Activated naive CD4-positive, alpha-beta T cell treated with Interleukin-2 at 50 U/mL for 16 hours (primary cell): ENCODE measurements around the gene MGAT4A.
"Not testable (repeated sequence)": the region's sequence is repeated elsewhere in the genome, so short reads cannot be mapped to it uniquely, and the experiment has no call there.

Experiments
- DNase-seq: peaks from one replicate; pipeline ENCODE4 v3.0.0-alpha.2; 2020

MGAT4A gene

DNA sequence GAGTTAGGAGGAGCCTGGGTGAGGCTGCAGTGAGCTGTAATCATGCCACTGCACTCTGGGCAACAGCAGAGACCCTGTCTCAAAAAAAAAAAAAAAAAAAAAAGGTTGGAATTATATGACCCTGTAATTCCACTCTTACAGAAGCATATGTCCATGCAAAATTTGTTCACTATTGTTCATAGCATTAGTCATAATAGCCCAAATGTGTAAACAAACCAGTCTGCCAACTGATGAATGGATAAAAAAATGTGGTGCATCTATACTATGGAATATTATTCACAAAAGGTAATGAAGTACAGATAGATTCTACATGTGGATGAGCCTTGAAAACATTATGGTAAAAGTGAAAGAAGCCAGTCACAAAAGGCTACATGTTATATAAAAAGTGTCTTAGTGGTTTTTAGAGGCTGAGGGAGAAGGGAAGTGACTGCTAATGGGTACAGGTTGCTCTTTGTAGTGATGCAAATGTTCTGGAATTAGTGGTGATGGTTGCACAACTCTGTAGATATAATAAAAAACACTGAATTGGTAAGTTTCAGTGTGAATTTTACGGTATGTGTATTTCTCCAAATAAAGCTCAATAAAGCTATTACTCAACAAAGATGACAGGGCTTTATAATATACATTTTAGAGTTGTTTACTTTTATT, 132.0 kb downstream of the MGAT4A start:
- no peak for DNase-seq

DNA sequence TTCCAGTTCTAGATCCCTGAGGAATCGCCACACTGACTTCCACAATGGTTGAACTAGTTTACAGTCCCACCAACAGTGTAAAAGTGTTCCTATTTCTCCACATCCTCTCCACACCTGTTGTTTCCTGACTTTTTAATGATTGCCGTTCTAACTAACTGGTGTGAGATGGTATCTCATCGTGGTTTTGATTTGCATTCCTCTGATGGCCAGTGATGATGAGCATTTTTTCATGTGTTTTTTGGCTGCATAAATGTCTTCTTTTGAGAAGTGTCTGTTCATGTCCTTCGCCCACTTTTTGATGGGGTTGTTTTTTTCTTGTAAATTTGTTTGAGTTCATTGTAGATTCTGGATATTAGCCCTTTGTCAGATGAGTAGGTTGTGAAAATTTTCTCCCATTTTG, 136.3 kb downstream of the MGAT4A start:
- not testable (repeated sequence) for DNase-seq

DNA sequence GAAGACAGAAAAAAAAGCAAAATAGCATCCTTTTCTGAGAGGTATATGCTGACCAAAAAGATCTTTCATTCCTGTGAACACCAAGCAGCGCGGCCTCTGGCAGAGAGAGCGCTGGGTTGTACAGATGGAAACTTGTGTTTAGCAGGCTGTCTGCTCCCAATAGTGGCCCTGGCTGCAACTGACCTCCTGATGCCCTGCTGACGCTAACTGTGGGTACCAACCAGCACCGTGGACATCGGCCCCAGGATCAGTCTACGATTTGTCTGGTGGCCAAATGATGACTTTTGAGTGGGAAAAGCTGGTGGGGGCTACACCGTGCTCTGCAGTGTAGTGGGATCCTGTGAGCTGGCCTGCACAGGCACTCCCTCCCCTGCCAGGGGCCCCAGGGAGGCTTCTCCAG, 138.4 kb downstream of the MGAT4A start:
- no peak for DNase-seq

DNA sequence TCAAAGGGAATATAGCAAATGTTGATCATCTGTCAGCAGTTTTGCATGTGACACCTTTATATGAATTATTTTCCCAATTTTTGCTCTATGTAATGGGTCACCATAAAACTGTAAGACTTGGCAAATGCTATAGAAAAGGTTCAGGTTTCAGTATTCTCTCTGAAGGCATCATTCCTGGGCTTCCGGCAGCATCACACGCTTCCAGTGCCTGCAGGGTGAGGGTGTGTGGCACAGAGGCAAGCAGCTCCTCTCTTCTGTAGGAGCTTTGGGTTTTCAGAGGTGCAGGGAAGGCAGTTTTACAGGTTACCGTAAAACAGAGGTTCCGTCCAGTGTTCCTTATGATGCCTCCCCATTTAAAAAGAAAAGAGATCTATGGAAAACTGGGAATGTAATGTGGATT, 141.4 kb downstream of the MGAT4A start:
- no peak for DNase-seq

DNA sequence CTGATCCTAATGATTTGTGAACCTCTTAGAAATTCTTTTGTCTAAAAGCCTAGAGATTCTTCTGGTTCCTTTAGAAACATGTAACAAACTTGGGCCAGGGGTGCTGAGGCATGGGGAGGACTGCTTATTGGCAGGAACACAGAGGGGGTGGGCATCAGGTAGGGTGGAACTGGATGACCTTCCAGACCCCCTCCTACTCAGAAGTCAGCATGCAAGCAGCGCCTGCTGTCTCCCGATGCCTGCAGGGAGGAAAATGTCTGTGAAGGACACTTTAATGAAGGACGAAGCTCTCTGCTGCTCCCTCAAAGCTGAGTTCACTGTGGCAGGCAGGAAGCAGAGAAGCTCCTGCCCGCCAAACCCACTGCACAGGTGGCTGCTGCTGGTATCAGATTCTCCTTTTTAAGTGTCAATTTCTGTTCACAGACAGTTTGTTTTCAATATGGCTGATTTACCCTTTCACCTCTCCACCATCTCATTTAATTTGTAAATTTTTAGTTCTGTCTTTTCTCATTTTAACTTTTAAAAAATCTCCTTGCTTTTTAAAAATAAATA, 142.0 kb downstream of the MGAT4A start:
- DNase-seq = no peak

DNA sequence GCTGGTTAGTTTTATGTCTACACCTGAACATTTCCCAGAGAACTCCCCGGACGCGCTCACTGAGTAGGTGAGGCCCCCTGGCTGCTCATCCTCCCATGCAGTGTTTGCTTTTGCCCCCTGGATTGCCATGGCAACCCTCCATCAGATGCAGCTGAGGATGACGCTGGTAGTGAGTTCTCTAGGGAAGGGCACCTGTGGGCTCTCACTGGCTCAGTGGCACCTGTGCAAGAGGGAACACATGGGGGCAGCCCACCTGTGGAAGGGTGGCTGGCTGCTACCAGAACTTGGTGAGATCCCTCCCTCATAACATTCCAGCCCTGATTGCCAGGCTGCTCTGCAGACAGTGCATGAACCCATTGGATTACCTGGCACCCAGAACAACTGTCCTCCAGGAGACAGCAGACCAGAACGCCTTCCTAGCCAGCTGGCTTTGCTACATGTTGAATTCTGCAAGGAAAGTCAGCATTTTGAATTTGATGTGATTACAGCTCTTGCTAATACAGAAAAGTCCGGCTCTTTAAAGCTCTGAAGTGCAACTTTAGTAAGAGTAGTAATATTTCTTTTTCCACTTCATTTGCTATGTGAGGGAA, 144.3 kb downstream of the MGAT4A start:
- DNase-seq = no peak

DNA sequence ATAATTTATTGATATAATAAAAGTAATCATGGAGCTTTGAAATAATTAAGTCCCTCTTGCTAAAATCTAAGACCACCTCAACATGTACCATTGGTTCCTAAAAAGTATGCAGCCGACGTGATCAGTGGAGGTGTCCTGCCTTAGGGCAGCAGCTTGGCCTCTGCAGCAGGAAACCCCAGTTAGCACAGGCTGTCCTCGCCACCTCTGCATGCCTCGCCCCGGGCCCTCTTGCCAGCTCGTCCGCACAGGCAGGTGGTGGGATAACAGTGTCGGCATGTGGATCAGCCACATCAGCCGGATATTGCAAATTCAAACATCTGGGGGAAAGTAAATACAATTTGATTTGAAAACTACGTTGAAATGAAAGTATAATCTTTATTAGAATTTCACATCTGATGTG, 145.5 kb downstream of the MGAT4A start:
- no peak for DNase-seq

DNA sequence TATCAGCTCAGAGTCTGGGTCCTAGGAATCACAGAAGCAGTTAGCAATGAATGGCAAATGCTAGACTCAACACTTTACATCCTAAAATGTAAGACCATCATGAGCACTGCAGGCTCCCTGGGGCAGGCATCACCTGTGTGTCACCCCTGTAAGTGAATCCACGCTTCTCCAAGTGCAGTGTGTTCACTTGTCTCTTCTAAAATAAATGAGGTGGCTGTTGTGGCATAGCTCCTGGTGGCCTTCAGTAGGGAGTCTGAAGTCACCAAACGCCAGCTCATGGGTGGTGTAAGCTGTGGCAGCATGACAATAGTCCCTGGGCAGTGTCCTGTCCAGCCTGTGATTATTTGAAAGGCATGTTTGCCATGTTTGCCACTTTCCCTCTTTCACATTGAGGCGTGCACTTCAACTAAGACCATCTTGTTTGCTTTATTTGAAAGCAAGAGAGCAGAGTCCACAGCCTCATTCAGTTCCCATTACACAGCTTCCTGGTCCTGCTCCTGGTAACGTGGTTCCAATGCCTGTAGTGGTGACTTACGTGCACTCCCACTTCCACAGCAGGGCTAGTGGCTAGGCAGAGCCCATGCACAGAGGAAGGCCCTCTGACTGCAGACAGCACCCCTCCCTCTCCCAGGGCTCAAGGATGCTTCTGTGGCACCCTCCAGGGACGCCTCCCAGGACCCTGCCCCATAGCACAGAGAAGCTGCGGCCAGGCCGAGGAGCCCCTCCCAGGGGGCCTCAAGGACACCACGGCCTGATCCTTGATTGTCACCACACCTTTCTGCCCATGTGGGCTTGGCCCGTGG, 146.9 kb downstream of the MGAT4A start:
- no peak for DNase-seq

DNA sequence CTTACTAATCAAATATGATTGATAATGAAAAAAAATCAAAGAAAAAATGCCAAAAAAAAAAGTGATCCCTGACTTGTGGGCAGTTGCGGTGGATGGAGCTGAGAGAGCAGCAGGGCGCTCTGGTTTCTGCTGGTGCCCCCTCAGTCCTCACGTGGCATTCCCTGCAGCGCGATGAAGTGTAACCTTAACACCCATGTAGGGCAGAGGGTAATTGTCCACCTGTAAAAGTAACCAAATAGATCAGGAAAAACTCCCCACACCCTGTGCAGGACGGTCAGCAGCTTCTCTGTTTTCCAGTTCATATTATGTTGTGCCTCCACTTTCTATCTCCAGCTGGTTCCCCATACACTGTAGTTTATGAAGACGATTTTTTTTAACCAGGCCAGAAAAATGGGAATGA, 147.7 kb downstream of the MGAT4A start:
- no peak for DNase-seq

DNA sequence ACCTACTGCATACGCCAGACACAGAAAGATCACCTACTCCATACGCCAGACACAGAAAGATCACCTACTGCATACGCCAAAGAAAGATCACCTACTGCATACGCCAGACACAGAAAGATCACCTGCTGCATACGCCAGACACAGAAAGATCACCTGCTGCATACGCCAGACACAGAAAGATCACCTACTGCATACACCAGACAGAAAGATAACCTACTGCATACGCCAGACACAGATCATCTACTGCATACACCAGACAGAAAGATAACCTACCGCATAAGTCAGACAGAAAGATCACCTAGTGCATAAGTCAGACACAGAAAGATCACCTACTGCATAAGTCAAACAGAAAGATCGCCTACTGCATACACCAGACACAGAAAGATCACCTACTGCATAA, 148.4 kb downstream of the MGAT4A start:
- no peak for DNase-seq

DNA sequence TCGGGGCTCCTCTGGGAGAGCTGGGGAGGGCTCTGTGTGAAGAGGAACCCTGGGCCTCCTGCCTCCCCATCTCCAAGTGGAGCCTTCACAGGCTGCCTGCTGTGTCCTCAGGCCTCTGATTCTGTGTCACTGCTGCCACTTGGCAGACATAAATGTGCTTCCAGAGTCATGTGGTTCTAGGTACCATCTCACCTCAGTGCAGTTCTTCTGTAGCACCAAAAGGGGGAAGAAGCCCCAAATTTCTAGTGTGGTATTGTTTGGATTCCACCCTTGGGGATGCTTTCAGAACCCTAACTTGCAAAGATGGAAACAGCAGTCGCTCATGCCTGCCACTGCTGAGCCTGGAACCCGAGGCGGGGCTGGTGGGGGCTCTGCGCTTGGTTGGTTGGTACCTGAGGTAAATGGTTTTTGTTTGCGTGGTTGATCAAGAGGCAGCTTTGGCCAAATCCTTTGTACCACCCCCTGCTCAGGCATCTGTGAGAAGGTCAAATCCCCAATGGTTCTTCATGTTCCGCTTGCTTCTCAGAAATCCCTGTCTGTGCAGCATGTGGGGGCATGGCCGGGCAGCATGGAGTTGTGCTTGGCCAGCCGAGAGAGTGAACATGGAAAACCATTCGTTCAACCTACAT, 150.2 kb downstream of the MGAT4A start:
- DNase-seq = no peak

DNA sequence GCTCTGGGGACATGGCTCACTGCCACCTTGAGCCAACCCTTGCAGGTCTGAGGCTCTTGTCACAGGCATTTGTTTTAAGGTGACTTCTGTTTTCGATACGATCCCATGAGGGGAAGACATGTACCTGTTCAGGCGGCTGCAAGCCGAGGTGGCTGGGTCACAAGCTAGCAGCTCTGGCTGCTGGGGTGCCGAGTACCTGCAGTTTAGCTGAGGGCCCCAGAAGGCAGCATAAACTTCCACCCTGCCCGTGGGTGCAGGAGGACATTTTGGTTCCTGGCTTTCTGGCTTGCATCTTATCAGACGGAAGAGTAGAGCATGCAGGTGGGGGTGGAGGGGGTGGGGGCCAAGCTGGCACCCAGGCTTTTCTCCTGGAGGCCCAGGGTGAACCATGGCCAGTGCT, 151.0 kb downstream of the MGAT4A start:
- no peak for DNase-seq

DNA sequence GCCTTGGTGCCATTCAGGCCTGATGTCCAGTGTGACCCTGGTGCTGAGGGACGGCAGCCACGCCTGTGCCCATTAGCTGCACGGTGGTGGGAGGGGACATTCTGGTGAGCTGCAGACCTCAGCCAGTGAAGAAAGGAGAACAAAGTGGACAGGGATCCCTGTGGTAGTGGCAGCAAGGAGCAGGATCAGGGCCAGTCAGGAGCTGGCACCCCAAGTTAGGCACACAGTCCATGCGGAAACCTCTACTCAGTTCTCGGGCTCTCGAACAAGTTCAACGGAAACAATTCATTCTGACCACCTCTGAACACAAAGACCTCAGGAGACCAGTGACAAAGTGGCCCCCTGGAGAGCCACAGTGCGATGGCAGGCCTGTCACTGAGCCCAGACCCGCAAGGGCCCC, 152.7 kb downstream of the MGAT4A start:
- DNase-seq = no peak

DNA sequence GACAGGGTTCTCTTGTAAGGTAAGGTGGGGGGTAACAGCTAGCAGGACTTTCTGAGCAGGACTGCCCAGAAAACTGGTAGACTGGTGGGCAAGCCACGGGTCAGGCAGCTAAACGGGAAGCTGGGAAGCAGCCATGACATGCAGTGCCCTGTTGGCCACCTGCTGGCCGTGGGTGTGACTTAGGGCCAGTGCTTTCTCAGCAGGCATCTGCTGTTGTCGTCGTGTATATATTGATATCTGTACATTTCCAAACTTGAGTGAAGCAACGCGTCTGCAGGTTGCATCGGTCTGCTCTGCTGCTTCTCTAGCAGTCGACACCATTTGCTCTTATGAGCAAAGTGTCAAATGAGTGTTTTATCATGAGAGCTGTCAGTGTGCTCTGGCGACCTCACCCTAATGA, 153.6 kb downstream of the MGAT4A start:
- DNase-seq = no peak

DNA sequence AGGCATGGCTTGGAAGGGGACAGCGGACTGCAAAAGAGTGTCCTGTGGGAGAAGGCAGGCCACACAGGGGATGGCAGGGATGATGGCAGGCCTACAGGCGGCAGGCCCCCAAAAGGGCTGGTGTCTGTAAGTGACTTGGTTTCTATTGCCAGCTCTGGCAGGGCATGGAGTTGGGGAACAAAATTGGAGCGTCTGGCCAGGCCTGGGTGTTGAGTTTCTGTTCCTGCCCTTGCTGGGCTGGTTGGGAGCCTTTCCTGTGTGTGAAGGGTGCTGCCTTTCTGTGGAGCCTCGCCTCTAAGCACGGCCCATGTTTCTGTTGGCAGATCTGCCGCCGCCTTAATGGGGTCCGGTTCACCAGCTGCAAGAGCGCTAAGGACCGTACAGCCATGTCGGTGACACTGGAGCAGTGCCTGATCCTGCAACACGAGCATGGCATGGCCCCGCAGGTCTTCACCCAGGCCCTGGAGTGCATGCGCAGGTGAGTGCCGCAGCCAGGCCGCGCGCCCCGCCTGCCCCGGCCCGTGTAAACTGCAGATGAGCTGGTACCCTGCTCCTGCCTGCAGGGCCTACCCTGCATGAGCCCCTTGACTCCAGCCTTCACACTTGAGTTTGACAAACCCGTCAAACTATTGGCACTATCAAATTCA, 154.1 kb downstream of the MGAT4A start:
- no peak for DNase-seq

DNA sequence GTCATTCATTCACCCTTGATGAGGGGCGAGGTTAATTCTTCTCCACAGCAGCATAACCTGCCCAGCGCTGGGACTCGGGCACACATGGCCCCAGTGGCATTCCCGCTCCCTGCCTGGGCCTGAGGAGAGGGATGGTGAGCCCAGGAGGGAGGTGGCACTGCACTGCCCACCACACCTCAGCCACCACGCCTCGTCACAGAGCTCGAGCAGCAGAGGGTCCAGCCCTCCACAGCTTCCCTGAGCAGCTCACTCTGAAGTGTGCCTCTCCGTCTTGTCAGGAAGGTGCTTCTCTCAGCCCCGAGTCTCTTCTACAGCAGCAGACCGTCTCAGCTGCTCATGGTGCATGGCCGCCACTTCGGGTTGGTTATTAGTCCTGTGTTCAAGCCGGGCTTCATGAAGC, 157.5 kb downstream of the MGAT4A start:
- no peak for DNase-seq

DNA sequence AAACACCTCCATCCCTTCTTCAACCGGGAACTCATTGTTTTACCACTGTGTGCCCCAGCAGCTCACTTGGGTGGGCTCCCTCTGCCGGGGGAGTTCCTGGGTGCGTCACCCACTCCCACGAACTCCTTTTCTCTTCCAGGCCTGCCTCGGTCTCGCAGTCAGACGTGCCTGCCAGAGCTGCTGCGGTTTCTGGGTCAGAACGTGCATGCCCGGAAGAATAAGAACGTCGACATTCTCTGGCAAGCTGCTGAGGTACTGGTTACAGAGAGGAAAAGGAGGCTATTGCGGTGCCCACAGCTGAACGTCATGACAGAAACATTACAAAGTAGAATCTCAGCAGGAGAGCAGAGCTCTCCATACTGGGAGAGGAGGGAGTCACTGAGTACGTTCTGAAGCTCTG, 158.3 kb downstream of the MGAT4A start:
- DNase-seq = no peak

DNA sequence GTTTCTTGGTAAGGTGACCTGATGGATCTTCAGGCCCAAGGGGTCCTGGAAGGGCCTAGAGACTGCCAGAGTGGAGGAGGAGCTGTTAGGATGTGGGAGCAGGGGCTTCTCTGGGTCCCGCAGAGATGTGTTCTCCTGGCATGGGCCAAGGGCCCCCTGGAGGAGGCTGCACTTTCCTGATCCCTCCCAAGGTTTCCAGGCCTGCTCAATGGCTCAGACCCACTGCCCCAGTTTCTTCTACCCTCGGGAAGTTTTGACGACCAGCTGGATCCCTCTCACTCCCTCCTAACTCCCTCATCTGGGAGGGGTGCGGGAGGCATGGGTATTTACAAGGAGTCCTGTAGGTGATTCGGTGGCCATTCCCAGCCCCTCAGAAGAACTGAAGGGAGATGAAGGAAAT, 158.7 kb downstream of the MGAT4A start:
- DNase-seq = no peak

DNA sequence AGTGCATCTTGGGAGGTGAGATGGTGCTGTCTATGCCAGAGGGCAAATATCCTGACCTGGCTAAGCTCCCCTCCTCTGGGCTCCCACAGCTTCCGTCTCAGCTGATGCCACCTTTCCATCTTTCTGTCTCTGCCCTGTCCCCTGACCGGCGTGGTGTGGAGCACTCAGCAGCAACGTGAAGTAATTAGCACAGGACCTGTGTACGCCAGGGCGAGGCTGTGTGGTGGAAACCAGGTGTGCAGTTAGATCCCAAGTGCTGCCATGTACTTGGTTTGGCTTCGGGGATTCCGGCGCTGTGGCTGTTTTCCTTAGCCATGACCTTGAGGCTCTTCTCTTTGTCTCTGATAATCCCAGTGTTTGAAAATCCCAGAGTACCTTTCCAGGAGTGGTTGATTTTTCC, 159.1 kb downstream of the MGAT4A start:
- DNase-seq = no peak

DNA sequence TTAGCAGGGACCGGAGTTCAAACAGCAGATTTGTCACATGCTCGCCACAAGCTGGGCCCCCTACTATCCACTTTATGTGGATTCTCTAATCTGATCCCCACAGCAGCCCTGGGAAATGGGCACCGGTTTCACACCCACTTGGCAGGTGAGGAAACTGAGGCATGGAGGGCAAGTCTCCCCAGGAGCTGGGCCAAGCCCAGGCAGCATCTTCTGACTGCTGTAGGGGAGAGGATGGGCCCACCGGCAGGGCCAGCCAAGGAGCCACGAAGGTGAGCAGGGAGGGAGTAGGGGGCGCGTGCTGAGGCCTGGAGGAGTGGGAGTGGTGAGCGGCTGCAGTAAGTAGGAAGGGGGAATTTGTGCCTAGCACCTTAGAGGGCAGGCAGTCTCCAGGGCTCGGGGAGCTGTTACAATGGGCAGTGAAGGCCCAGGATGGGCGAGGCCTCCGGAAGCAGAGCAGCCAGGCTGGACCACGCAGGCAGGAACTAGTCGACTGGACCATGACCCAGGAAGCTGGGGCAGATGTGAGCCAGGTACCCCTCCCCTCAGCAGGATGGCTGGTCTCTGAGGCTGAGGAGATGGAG, 159.7 kb downstream of the MGAT4A start:
- no peak for DNase-seq

DNA sequence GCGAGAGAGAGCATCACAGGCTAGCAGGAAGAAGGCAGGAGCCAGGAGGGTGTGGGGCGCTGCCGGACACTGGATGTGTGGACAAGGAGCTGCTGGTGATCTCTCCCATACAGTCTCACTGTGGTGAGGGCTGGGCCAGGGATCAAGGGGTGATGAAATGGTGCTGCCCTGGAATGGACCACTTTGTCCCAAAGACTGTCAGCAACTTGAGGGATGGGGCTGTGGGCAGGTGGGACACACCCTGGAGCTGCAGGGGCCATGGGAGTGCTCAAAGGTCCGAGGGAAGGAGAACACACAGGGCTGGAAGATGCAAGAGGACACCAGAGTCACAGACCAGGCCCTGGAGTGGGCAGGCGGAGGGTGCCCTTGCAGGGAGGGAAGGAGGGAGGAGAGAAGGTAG, 160.6 kb downstream of the MGAT4A start:
- DNase-seq = no peak

DNA sequence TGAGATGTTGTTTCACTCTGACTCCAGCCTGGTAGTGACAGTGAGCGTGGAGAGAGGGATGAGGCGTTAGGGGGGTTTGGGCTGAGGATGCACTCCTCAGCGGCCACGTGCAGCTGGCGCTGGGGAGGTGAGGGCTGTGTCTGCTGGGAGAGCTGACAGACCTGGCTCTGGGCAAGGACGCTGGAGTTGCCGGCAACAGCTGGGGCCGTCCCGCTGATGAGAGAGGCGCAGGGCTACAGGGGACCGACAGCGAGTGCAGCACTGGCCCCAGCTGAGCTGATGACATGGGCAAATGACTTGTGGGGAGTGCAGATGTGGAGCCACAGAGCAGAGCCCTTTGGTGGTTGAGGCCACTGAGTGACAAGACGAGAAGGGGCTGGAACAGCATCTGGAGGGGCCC, 161.0 kb downstream of the MGAT4A start:
- DNase-seq = no peak
